Activated naive CD4-positive, alpha-beta T cell treated with anti-CD3 and anti-CD28 coated beads, Interleukin-2, amount 50 U/mL, for 16 hours (primary cell): ENCODE data around the gene MFRP.

ENCODE experiments used
- DNase-seq: peaks from one replicate; pipeline ENCODE4 v3.0.0-alpha.2; 2020

MFRP gene

GRCh38 chr11:119316729-119317591, 29.5 kb downstream of the MFRP start, which contains the start of gene MCAM:
Gene MCAM, minus strand, starts transcription at chr11:119317130. Its CDS starts 29 bp downstream, at chr11:119317101.
- DNase-seq, result no peak

- DNase-seq, result no peak
Observed at GRCh38 chr11:119316016-119316728, 30.3 kb downstream of the MFRP start.

GRCh38 chr11:119315131-119316015, 31.1 kb downstream of the MFRP start:
- DNase-seq, result peak; percentile 65

GRCh38 chr11:119314726-119315125, 31.8 kb downstream of the MFRP start:
- no peak for DNase-seq

- DNase-seq, result no peak
Observed at GRCh38 chr11:119310682-119311052, 35.8 kb downstream of the MFRP start.

- no peak for DNase-seq
Observed at GRCh38 chr11:119309953-119310681, 36.4 kb downstream of the MFRP start.

- DNase-seq, result no peak
Observed at GRCh38 chr11:119309411-119309810, 37.1 kb downstream of the MFRP start.

- DNase-seq, result no peak
Observed at GRCh38 chr11:119307974-119308373, 38.5 kb downstream of the MFRP start.

- no peak for DNase-seq
Observed at GRCh38 chr11:119307219-119307618, 39.3 kb downstream of the MFRP start.

- no peak for DNase-seq
Observed at GRCh38 chr11:119306373-119306890, 40.1 kb downstream of the MFRP start.

- DNase-seq, result no peak
Observed at GRCh38 chr11:119305556-119306372, 40.7 kb downstream of the MFRP start.

- no peak for DNase-seq
Observed at GRCh38 chr11:119303227-119303718, 43.2 kb downstream of the MFRP start.

GRCh38 chr11:119300198-119300964, 46.1 kb downstream of the MFRP start:
- DNase-seq, result no peak

- no peak for DNase-seq
Observed at GRCh38 chr11:119299416-119299815, 47.1 kb downstream of the MFRP start.

- no peak for DNase-seq
Observed at GRCh38 chr11:119298726-119299125, 47.8 kb downstream of the MFRP start.

GRCh38 chr11:119297938-119298337, 48.6 kb downstream of the MFRP start:
- no peak for DNase-seq

GRCh38 chr11:119295178-119295577, 51.3 kb downstream of the MFRP start:
- no peak for DNase-seq

- no peak for DNase-seq
Observed at GRCh38 chr11:119293461-119293860, 53.0 kb downstream of the MFRP start.

GRCh38 chr11:119290894-119291497, 55.5 kb downstream of the MFRP start:
- DNase-seq, result no peak
